Thymus (tissue), 11 donors: ENCODE measurements around the gene CDC25A. TPM values are rescaled to one million over a fixed set of nuclear protein-coding genes. Genes with fewer than 3 reads are reported as not detected.

Source experiments
- DNase-seq, 9 donors: peaks; one replicate each; pipeline ENCODE4 v3.0.0-alpha.2; 2013; ENCODE audit warnings: low spot score in 9 of 9, low read depth in 6 of 9, missing footprints in 1 of 9
- H3K27ac ChIP-seq, 2 donors: one replicate each; pipeline ENCODE4 v1.5.1; 2013; ENCODE audit warnings: control low read depth in 1 of 2, low read depth in 1 of 2, low read length in 1 of 2, mild to moderate bottlenecking in 1 of 2, moderate library complexity in 1 of 2
- H3K27me3 ChIP-seq, 2 donors: one replicate each; pipeline ENCODE4 v1.5.1; 2013; ENCODE audit warnings: low read length in 1 of 2; ENCODE audit not compliant: control insufficient read depth in 2 of 2, insufficient read depth in 1 of 2
- H3K36me3 ChIP-seq, 2 donors: one replicate each; pipeline ENCODE4 v1.5.1; 2013; ENCODE audit warnings: low read length in 1 of 2, mild to moderate bottlenecking in 1 of 2, moderate library complexity in 1 of 2; ENCODE audit not compliant: control insufficient read depth in 2 of 2, insufficient read depth in 2 of 2
- H3K4me1 ChIP-seq, 2 donors: one replicate each; pipeline ENCODE4 v1.5.1; 2013; ENCODE audit warnings: low read length in 2 of 2; ENCODE audit not compliant: control insufficient read depth in 2 of 2, insufficient read depth in 2 of 2
- H3K4me3 ChIP-seq, 2 donors: one replicate each; pipeline ENCODE4 v1.5.1; 2013; ENCODE audit warnings: low read length in 2 of 2, control low read depth in 1 of 2, mild to moderate bottlenecking in 1 of 2
- H3K9me3 ChIP-seq, 2 donors: one replicate each; pipeline ENCODE4 v1.5.1; 2013; ENCODE audit warnings: low read length in 1 of 2, mild to moderate bottlenecking in 1 of 2; ENCODE audit not compliant: control insufficient read depth in 2 of 2, insufficient read depth in 1 of 2
- WGBS: extraction: QIAGEN DNeasy Blood & Tissue Kit; methylation state at CpG from one replicate; pipeline ENCODE4 v1.1.7; 2013; 5-methylcytosine and 5-hydroxymethylcytosine counted together
- polyA plus RNA-seq: library from polyadenylated mRNA; stranded (reverse); fragments of 200-250 nt; gene quantifications from one replicate; pipeline ENCODE4 v1.2.3, GENCODE V29; 2013
- total RNA-seq: library from RNA; stranded (reverse); fragments of 120-200 nt; gene quantifications from one replicate; pipeline ENCODE4 v1.2.4, GENCODE V29; 2013
- donor health status: healthy.

CDC25A gene
- total and polyA plus RNA-seq, 2 donors = 0.71 to 17.2 TPM

- H3K9me3 ChIP-seq = peaks cover 0 to 17% of the 10 kb centered on the region in 2 donors
- peaks cover 7 to 8% of the 10 kb centered on the region in 2 donors for H3K4me1 ChIP-seq
- DNase-seq = no peak
- H3K27me3 ChIP-seq = no peaks in the 10 kb centered on the region
- H3K4me3 ChIP-seq = no peak overlapping the region
- no peak overlapping the region for H3K27ac ChIP-seq
- no peaks in the 10 kb centered on the region for H3K36me3 ChIP-seq
- over 99% methylated on average over 2 of the region's 2 CpGs for WGBS
These were observed 77.8 kb downstream of the CDC25A start for GRCh38 chr3:48110463-48110862.

DNA sequence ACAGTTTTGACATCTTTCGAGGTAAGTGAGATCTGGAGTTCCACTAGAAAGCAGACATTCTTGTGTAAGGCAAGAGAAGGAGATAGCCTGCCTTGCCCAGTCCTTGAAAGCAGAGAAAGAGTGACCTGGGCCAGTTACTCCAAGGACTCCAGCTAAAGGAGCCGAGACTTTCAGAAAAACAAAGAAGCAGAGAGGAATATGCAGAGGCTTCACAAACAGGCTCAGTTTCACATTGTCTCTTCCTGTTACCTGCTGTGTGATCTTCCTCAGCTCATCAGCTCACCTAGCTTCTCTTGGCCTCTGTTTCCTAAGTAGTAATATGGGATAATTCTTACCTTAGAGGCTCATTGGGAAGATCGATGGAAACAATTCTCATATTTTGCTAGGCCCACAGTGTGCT lies 81.0 kb downstream of the CDC25A start:
- H3K4me3 ChIP-seq = no peak overlapping the region
- no peak overlapping the region for H3K27ac ChIP-seq
- no peak for DNase-seq
- H3K27me3 ChIP-seq = no peaks in the 10 kb centered on the region
- H3K4me1 ChIP-seq = peaks cover 0 to 2% of the 10 kb centered on the region in 2 donors
- H3K9me3 ChIP-seq = peaks cover 0 to 16% of the 10 kb centered on the region in 2 donors
- 97% methylated on average over 3 of the region's 3 CpGs for WGBS
- no peaks in the 10 kb centered on the region for H3K36me3 ChIP-seq

Other genes with a start within 250 kb of the CDC25A start
- 22.3 TPM for gene MAP4, start 172.0 kb downstream of the CDC25A start, total RNA-seq
- 49.8 TPM for gene MAP4, start 172.0 kb downstream of the CDC25A start, polyA plus RNA-seq
- 7.8 TPM for gene CAMP, start 35.1 kb upstream of the CDC25A start, total RNA-seq
- 2.9 TPM for gene CAMP, start 35.1 kb upstream of the CDC25A start, polyA plus RNA-seq
- 11.2 TPM for gene ZNF589, start 52.7 kb upstream of the CDC25A start, total RNA-seq
- 13.7 TPM for gene ZNF589, start 52.7 kb upstream of the CDC25A start, polyA plus RNA-seq
- gene NME6, start 113.0 kb upstream of the CDC25A start, total RNA-seq = 14.5 TPM
- gene NME6, start 113.0 kb upstream of the CDC25A start, polyA plus RNA-seq = 12.9 TPM
- gene SPINK8, start 145.2 kb upstream of the CDC25A start, total RNA-seq = not detected
- 0.14 TPM for gene SPINK8, start 145.2 kb upstream of the CDC25A start, polyA plus RNA-seq
- 0.05 TPM for gene FBXW12, start 183.8 kb upstream of the CDC25A start, total RNA-seq
- gene FBXW12, start 183.8 kb upstream of the CDC25A start, polyA plus RNA-seq = 0.07 TPM
- gene PLXNB1, start 241.7 kb upstream of the CDC25A start, total RNA-seq = 7.7 TPM
- 112 TPM for gene PLXNB1, start 241.7 kb upstream of the CDC25A start, polyA plus RNA-seq